ENCODE measurements around the gene THPO. TPM values are rescaled to one million over a fixed set of nuclear protein-coding genes. Genes with fewer than 3 reads are reported as not detected.

THPO gene
- total RNA-seq, 1 experiment from 2014 or later = not detected

DNA sequence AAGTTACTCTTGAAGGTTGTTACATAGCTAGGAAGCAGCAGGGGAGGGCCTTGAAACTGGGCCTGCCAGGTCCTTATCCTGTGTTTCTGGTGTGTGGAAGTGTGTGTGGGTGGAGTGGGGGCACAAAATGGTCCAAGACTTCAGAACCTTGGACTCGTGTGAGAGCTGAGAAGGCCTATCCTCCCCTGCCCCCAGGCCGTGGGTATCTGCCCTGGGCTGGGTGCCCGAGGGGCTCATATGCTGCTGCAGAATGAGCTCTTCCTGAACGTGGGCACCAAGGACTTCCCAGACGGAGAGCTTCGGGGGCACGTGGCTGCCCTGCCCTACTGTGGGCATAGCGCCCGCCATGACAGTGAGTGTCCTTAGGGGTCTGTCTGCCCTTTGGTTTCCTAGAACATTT lies 6.3 kb upstream of the THPO start:
- Mint-ChIP-seq H3K4me1 (ENCODE audit: low read depth, unreplicated experiment) (no peaks in the 10 kb centered on the region), H3K27me3 (ENCODE audit: unreplicated experiment) (peaks cover 94% of the 10 kb centered on the region), H3K27ac (ENCODE audit: unreplicated experiment) (no peak overlapping the region), H3K9me3 (ENCODE audit: low read depth, unreplicated experiment) (no peaks in the 10 kb centered on the region), H3K4me3 (ENCODE audit: low read depth, unreplicated experiment) (no peak overlapping the region), H3K36me3 (ENCODE audit: insufficient read depth, unreplicated experiment) (no peaks in the 10 kb centered on the region)
- BruUV-seq (replicated peaks) = no TSS peak
- DNase-seq = no peak
- CTCF ChIA-PET = interaction anchor here (1.0 to 2.4 kb wide), 4 partner anchors 9 to 177 kb away, joined by 3 to 6 read pairs (median 5); partner anchors contain the start of gene EPHB3
- intact Hi-C loops (cut with micrococcal nuclease; ENCODE audit: unreplicated experiment) = no loop called here
- TF ChIP-seq, protein P1, sequence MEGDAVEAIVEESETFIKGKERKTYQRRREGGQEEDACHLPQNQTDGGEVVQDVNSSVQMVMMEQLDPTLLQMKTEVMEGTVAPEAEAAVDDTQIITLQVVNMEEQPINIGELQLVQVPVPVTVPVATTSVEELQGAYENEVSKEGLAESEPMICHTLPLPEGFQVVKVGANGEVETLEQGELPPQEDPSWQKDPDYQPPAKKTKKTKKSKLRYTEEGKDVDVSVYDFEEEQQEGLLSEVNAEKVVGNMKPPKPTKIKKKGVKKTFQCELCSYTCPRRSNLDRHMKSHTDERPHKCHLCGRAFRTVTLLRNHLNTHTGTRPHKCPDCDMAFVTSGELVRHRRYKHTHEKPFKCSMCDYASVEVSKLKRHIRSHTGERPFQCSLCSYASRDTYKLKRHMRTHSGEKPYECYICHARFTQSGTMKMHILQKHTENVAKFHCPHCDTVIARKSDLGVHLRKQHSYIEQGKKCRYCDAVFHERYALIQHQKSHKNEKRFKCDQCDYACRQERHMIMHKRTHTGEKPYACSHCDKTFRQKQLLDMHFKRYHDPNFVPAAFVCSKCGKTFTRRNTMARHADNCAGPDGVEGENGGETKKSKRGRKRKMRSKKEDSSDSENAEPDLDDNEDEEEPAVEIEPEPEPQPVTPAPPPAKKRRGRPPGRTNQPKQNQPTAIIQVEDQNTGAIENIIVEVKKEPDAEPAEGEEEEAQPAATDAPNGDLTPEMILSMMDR (IDR thresholded peaks at IDR 0.05; ENCODE audit: unreplicated experiment) = no peak

GRCh38 chr3:184383033-184383740 lies 5.2 kb upstream of the THPO start:
- CTCF ChIA-PET = interaction anchor here (1.1 to 1.4 kb wide), 2 partner anchors 12 to 29 kb away, joined by 3 to 6 read pairs; no protein-coding TSS in a partner anchor
- TF ChIP-seq, protein P1 (IDR thresholded peaks at IDR 0.05; ENCODE audit: unreplicated experiment) = no peak

DNA sequence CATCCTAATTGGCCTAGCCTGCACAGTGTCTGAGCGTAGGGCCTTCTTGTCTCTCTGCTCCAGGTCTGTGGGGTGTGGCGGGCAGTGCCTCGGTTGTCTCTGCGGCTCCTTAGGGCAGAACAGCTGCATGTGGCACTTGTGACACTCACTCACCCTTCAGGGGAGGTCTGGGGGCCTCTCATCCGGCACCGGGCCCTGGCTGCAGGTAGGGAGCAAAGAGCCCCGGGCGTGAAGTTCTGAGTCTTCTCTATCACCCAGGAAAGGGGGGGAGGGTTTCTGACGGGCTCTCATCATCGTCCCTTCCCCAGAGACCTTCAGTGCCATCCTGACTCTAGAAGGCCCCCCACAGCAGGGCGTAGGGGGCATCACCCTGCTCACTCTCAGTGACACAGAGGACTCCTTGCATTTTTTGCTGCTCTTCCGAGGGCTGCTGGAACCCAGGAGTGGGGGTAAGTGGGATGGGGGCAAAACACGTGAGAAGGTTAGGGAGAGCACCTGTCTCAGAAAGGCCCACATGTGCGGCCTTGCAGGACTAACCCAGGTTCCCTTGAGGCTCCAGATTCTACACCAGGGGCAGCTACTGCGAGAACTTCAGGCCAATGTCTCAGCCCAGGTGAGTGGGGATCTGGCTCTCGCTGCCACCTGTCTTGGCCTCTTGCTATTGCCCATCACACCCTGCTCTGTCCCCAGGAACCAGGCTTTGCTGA lies 4.5 kb upstream of the THPO start:
- no peak overlapping the region for H3K4me3 Mint-ChIP-seq (ENCODE audit: low read depth, unreplicated experiment)
- H3K9me3 Mint-ChIP-seq (ENCODE audit: low read depth, unreplicated experiment) = no peaks in the 10 kb centered on the region
- no peak overlapping the region for H3K27ac Mint-ChIP-seq (ENCODE audit: unreplicated experiment)
- intact Hi-C loops (cut with micrococcal nuclease; ENCODE audit: unreplicated experiment) = no loop called here
- CTCF ChIA-PET = interaction anchor here (1.4 kb wide), 1 partner anchor 30 kb away, joined by 3 read pairs; no protein-coding TSS in a partner anchor
- TF ChIP-seq, protein P1 (IDR thresholded peaks at IDR 0.05; ENCODE audit: unreplicated experiment) = no peak
- no peak for DNase-seq
- H3K4me1 Mint-ChIP-seq (ENCODE audit: low read depth, unreplicated experiment) = no peaks in the 10 kb centered on the region
- H3K36me3 Mint-ChIP-seq (ENCODE audit: insufficient read depth, unreplicated experiment) = no peaks in the 10 kb centered on the region
- BruUV-seq (replicated peaks) = no TSS peak
- H3K27me3 Mint-ChIP-seq (ENCODE audit: unreplicated experiment) = peaks cover 94% of the 10 kb centered on the region

More at GRCh38 chr3:184383033-184383740, 5.2 kb upstream of the THPO start:
- H3K4me3 Mint-ChIP-seq (ENCODE audit: low read depth, unreplicated experiment) = no peak overlapping the region
- H3K27me3 Mint-ChIP-seq (ENCODE audit: unreplicated experiment) = peaks cover 94% of the 10 kb centered on the region
- no peak for DNase-seq
- H3K36me3 Mint-ChIP-seq (ENCODE audit: insufficient read depth, unreplicated experiment) = no peaks in the 10 kb centered on the region
- no peaks in the 10 kb centered on the region for H3K4me1 Mint-ChIP-seq (ENCODE audit: low read depth, unreplicated experiment)
- no TSS peak for BruUV-seq (replicated peaks)
- intact Hi-C loops (cut with micrococcal nuclease; ENCODE audit: unreplicated experiment) = no loop called here
- no peak overlapping the region for H3K27ac Mint-ChIP-seq (ENCODE audit: unreplicated experiment)
- H3K9me3 Mint-ChIP-seq (ENCODE audit: low read depth, unreplicated experiment) = no peaks in the 10 kb centered on the region

GRCh38 chr3:184381261-184382224 lies 3.5 kb upstream of the THPO start:
- Mint-ChIP-seq H3K9me3 (ENCODE audit: low read depth, unreplicated experiment) (no peaks in the 10 kb centered on the region), H3K36me3 (ENCODE audit: insufficient read depth, unreplicated experiment) (no peaks in the 10 kb centered on the region), H3K4me1 (ENCODE audit: low read depth, unreplicated experiment) (no peaks in the 10 kb centered on the region), H3K27ac (ENCODE audit: unreplicated experiment) (no peak overlapping the region), H3K4me3 (ENCODE audit: low read depth, unreplicated experiment) (no peak overlapping the region), H3K27me3 (ENCODE audit: unreplicated experiment) (peaks cover 94% of the 10 kb centered on the region)
- intact Hi-C loops (cut with micrococcal nuclease; ENCODE audit: unreplicated experiment) = no loop called here
- CTCF ChIA-PET = interaction anchor here (0.9 kb wide), 1 partner anchor 10 kb away, joined by 5 read pairs; no protein-coding TSS in a partner anchor
- BruUV-seq (replicated peaks) = no TSS peak
- DNase-seq = peak; percentile 25
- TF ChIP-seq, protein P1 (IDR thresholded peaks at IDR 0.05; ENCODE audit: unreplicated experiment) = no peak

Measured in Calu3 (cell line).